Measurements from ENCODE around the gene PRAC1.

DNA sequence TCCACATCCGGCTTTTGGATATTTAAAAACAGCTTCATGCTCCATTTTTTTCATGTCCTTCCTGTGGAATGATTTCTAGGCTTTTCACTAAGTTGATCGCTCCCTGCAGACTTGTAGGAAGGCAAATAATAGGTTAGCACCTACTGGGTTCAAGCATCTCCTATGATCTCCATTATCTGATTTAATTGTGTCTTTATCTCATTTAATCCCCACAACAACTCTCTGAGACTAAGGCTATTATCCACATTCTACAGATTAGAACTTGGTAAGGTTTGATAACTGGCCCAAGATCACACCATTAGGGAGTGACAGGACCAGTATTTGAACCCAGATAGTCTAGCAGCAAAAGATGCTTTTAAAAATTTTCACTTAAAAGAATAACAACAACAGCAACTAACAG, 50.0 kb downstream of the PRAC1 start:
- TF ChIP-seq, protein P1, sequence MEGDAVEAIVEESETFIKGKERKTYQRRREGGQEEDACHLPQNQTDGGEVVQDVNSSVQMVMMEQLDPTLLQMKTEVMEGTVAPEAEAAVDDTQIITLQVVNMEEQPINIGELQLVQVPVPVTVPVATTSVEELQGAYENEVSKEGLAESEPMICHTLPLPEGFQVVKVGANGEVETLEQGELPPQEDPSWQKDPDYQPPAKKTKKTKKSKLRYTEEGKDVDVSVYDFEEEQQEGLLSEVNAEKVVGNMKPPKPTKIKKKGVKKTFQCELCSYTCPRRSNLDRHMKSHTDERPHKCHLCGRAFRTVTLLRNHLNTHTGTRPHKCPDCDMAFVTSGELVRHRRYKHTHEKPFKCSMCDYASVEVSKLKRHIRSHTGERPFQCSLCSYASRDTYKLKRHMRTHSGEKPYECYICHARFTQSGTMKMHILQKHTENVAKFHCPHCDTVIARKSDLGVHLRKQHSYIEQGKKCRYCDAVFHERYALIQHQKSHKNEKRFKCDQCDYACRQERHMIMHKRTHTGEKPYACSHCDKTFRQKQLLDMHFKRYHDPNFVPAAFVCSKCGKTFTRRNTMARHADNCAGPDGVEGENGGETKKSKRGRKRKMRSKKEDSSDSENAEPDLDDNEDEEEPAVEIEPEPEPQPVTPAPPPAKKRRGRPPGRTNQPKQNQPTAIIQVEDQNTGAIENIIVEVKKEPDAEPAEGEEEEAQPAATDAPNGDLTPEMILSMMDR (IDR thresholded peaks at IDR 0.05): no peak
- no peak for TF ChIP-seq POLR2A (IDR thresholded peaks at IDR 0.05)

Measured in adrenal gland (tissue), 5 donors.